Choroid plexus epithelial cell (primary cell): ENCODE data around the gene MORC2.

Source experiments
- DNase-seq: peaks from one replicate; pipeline ENCODE4 v3.0.0-alpha.2; 2010; ENCODE audit warnings: low read depth
- H3K4me3 ChIP-seq: 2 replicates; pipeline ENCODE4 v1.5.1; 2011; ENCODE audit warnings: low read depth, mild to moderate bottlenecking, control low read depth, low read length, moderate library complexity
- TF ChIP-seq, protein P1 (sequence below): conservative IDR thresholded peaks from 2 replicates; pipeline ENCODE4 v1.5.1; 2011; ENCODE audit warnings: low read depth, mild to moderate bottlenecking, control low read depth, inconsistent platforms, low read length, moderate library complexity

The MORC2 gene

GRCh38 chr22:30909306-30909705, 59.3 kb downstream of the MORC2 start:
- H3K4me3 ChIP-seq, result no peak overlapping the region
- no peak for DNase-seq
- TF ChIP-seq, protein P1, sequence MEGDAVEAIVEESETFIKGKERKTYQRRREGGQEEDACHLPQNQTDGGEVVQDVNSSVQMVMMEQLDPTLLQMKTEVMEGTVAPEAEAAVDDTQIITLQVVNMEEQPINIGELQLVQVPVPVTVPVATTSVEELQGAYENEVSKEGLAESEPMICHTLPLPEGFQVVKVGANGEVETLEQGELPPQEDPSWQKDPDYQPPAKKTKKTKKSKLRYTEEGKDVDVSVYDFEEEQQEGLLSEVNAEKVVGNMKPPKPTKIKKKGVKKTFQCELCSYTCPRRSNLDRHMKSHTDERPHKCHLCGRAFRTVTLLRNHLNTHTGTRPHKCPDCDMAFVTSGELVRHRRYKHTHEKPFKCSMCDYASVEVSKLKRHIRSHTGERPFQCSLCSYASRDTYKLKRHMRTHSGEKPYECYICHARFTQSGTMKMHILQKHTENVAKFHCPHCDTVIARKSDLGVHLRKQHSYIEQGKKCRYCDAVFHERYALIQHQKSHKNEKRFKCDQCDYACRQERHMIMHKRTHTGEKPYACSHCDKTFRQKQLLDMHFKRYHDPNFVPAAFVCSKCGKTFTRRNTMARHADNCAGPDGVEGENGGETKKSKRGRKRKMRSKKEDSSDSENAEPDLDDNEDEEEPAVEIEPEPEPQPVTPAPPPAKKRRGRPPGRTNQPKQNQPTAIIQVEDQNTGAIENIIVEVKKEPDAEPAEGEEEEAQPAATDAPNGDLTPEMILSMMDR, result no peak

- TF ChIP-seq, protein P1, result no peak
- no peak for DNase-seq
- no peak overlapping the region for H3K4me3 ChIP-seq
These were observed 60.5 kb downstream of the MORC2 start for GRCh38 chr22:30908051-30908461.

GRCh38 chr22:30906946-30907345, 61.6 kb downstream of the MORC2 start:
- DNase-seq, result no peak
- no peak overlapping the region for H3K4me3 ChIP-seq
- TF ChIP-seq, protein P1, result no peak

GRCh38 chr22:30906411-30906810, 62.2 kb downstream of the MORC2 start:
- H3K4me3 ChIP-seq, result no peak overlapping the region
- DNase-seq, result no peak
- TF ChIP-seq, protein P1, result no peak

DNA sequence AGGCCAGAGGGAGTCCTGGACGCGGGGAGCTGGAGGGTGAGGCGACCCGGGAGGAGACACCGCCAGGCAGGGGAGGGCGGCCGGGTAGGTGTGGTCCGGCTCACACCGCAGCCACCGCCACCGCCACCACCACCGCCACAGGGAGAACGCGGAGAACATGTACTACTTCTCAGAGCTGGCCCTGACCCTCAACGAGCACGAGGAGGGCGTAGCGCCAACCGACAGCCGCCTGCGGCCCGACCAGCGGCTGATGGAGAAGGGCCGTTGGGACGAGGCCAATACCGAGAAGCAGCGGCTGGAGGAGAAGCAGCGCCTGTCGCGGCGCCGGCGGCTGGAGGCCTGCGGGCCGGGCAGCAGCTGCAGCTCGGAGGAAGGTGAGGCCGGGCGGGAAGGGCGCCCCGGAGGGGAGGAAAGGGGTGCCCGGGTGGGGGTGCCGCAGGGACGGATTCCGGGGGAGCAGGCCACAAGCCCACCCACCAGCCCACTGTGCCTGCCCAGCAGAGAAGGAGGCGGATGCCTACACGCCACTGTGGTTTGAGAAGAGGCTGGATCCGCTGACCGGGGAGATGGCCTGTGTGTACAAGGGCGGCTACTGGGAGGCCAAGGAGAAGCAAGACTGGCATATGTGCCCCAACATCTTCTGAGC, 62.8 kb downstream of the MORC2 start:
- TF ChIP-seq, protein P1, result no peak
- DNase-seq, result no peak
- no peak overlapping the region for H3K4me3 ChIP-seq

- TF ChIP-seq, protein P1, result no peak
- H3K4me3 ChIP-seq, result no peak overlapping the region
- no peak for DNase-seq
These were observed 64.6 kb downstream of the MORC2 start for GRCh38 chr22:30903876-30904460.
